ENCODE measurements around the gene NUCB2. TPM values are rescaled to one million over a fixed set of nuclear protein-coding genes. Genes with fewer than 3 reads are reported as not detected.

The NUCB2 gene
- total and polyA plus RNA-seq, 2 of the 8 experiments (the other 6 are each of a cell fraction or from before 2014, with no cell fraction given) = 9.0 to 34.2 TPM

- TF ChIP-seq KDM4A (IDR thresholded peaks at IDR 0.05; ENCODE audit: low read depth, low read length, severe bottlenecking) (no peak), POLR2AphosphoS5 (IDR thresholded peaks at IDR 0.05; ENCODE audit: low read depth, low read length) (no peak)
Observed at GRCh38 chr11:17275400-17276235, 921 bp upstream of the NUCB2 start (continued).

Measured in H1 (cell line).